Hepatocyte (in vitro differentiated cells): ENCODE measurements around the gene RAX. TPM values are rescaled to one million over a fixed set of nuclear protein-coding genes. Genes with fewer than 3 reads are reported as not detected.

Experiments
- DNase-seq: peaks from one replicate; pipeline ENCODE4 v3.0.0-alpha.2; 2016; ENCODE audit warnings: low spot score
- H2AFZ ChIP-seq: fragments of 200-600 bp; sonication (generic); 2 replicates; pipeline ENCODE4 v1.6.0; 2016; ENCODE audit warnings: antibody characterized with exemption, mild to moderate bottlenecking
- H3K27ac ChIP-seq: fragments of 200-600 bp; sonication (generic); 2 replicates; pipeline ENCODE4 v1.5.1; 2016; ENCODE audit warnings: mild to moderate bottlenecking
- H3K27me3 ChIP-seq: fragments of 200-600 bp; sonication (generic); 2 replicates; pipeline ENCODE4 v1.6.1; 2016
- H3K36me3 ChIP-seq: fragments of 200-600 bp; sonication (generic); replicated peaks from 2 replicates; pipeline ENCODE4 v1.5.1; 2016; ENCODE audit warnings: low read depth; ENCODE audit not compliant: insufficient read depth
- H3K4me1 ChIP-seq: fragments of 200-600 bp; sonication (generic); 2 replicates; pipeline ENCODE4 v1.5.1; 2016; ENCODE audit warnings: mild to moderate bottlenecking, moderate library complexity; ENCODE audit not compliant: insufficient read depth
- H3K4me2 ChIP-seq: fragments of 200-600 bp; sonication (generic); 2 replicates; pipeline ENCODE4 v1.6.0; 2016
- H3K4me3 ChIP-seq: fragments of 200-600 bp; sonication (generic); 2 replicates; pipeline ENCODE4 v1.5.1; 2016; ENCODE audit warnings: mild to moderate bottlenecking
- H3K79me2 ChIP-seq: fragments of 200-600 bp; sonication (generic); 2 replicates; pipeline ENCODE4 v1.6.0; 2017; ENCODE audit warnings: mild to moderate bottlenecking
- H3K9me2 ChIP-seq: fragments of 200-600 bp; sonication (generic); replicated peaks from 2 replicates; pipeline ENCODE4 v1.6.0; 2017; ENCODE audit warnings: mild to moderate bottlenecking; ENCODE audit not compliant: insufficient read depth
- H3K9me3 ChIP-seq: fragments of 200-600 bp; sonication (generic); 2 replicates; pipeline ENCODE4 v1.5.1; 2016; ENCODE audit warnings: low read depth, mild to moderate bottlenecking
- H4K20me1 ChIP-seq: fragments of 200-600 bp; sonication (generic); 2 replicates; pipeline ENCODE4 v1.6.0; 2016; ENCODE audit warnings: mild to moderate bottlenecking; ENCODE audit not compliant: insufficient read depth, poor library complexity, severe bottlenecking
- EZH2 ChIP-seq: fragments of 200-600 bp; sonication (generic); IDR thresholded peaks from 2 replicates; pipeline ENCODE4 v1.6.1; 2016; ENCODE audit warnings: antibody characterized with exemption, mild to moderate bottlenecking, borderline replicate concordance
- EZH2phosphoT487 ChIP-seq: fragments of 200-600 bp; sonication (generic); IDR thresholded peaks from one replicate; pipeline ENCODE4 v1.6.1; 2018; ENCODE audit warnings: antibody characterized with exemption, mild to moderate bottlenecking, low read depth, moderate library complexity; ENCODE audit not compliant: unreplicated experiment, severe bottlenecking
- WGBS: methylation state at CpG from one replicate; pipeline ENCODE4 v1.1.6; 2016; ENCODE audit warnings: low lambda C conversion rate; ENCODE audit errors: missing lambda C conversion rate; 5-methylcytosine and 5-hydroxymethylcytosine counted together
- polyA plus RNA-seq: library from polyadenylated mRNA; unstranded; fragments of >200 nt; fragmentation: Nextera tagmentation; extraction: Ambion mirVana; gene quantifications from 2 replicates; pipeline ENCODE4 v1.2.1, GENCODE V29; 2016
- total RNA-seq: library from RNA; depleted of rRNA; stranded (reverse); fragments of >200 nt; gene quantifications from 2 replicates; pipeline ENCODE4 v1.2.3, GENCODE V29; 2014
- TF ChIP-seq, protein P1 (sequence below): fragments of 200-600 bp; sonication (generic); IDR thresholded peaks from 2 replicates; pipeline ENCODE4 v1.5.1; 2016; ENCODE audit warnings: antibody characterized with exemption, mild to moderate bottlenecking; ENCODE audit not compliant: poor library complexity

RAX gene
- total and polyA plus RNA-seq, 2 experiments from 2014 or later: not detected

DNA sequence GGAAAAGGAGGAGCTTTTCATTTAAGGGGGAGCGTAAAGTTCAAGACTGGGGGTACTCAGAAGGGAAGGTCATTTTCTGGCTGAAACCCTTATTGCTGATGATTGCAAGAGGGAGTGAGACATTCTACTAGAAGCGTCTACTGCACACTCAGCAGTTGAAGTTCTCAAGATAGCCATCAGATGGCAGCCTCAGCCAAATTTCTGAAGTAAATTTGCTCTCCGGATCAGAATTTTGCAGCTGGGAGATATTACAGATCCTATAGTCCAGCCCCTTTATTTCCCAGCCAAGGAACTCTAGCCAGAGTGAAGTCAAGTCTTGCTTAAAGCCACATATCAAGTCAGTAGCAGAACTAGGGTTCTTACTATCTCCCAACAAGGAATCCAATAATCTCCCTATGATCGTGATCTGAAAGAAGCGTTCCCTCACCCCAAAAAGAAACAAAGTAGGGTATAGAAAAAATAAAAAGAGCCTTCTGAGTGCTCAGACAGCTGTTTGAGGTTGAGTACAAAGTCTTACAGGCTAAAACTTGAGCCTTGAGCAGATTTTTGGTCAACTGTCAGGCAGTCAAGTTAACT lies 24.0 kb downstream of the RAX start:
- Histone ChIP-seq H3K79me2 (no peaks in the 10 kb centered on the region), H4K20me1 (no peaks in the 10 kb centered on the region), H3K4me3 (no peak overlapping the region), H3K9me2 (no peaks in the 10 kb centered on the region), H3K4me1 (no peaks in the 10 kb centered on the region), H3K27ac (no peak overlapping the region), H3K36me3 (no peaks in the 10 kb centered on the region), H3K9me3 (no peaks in the 10 kb centered on the region), H3K4me2 (no peak overlapping the region), H2AFZ (no peak overlapping the region), H3K27me3 (peaks cover 49% of the 10 kb centered on the region)
- peak; percentile 81 for DNase-seq
- TF ChIP-seq EZH2phosphoT487 (no peak), EZH2 (no peak)
- TF ChIP-seq, protein P1, sequence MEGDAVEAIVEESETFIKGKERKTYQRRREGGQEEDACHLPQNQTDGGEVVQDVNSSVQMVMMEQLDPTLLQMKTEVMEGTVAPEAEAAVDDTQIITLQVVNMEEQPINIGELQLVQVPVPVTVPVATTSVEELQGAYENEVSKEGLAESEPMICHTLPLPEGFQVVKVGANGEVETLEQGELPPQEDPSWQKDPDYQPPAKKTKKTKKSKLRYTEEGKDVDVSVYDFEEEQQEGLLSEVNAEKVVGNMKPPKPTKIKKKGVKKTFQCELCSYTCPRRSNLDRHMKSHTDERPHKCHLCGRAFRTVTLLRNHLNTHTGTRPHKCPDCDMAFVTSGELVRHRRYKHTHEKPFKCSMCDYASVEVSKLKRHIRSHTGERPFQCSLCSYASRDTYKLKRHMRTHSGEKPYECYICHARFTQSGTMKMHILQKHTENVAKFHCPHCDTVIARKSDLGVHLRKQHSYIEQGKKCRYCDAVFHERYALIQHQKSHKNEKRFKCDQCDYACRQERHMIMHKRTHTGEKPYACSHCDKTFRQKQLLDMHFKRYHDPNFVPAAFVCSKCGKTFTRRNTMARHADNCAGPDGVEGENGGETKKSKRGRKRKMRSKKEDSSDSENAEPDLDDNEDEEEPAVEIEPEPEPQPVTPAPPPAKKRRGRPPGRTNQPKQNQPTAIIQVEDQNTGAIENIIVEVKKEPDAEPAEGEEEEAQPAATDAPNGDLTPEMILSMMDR: peak; percentile 84
- WGBS: 31% methylated on average over 5 of the region's 5 CpGs

DNA sequence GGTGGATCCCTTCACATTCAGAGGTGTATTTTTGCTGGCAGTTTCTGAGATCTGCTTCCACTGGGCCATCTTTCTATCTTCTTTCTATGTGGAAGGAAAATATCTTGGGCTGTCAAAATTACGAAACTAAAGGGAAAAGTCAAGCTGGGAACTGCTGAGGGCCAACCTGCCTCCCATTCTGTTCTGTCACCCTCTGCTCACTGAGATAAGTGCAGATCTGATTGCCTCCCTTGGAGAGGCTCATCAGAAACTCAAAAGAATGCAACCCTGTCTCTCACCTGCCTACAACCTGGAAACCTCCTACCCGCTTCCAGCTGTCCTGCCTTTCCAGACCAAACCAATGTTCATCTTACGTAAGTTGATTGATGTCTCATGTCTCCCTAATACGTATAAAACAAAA lies 26.5 kb downstream of the RAX start:
- peaks cover 55% of the 10 kb centered on the region for H3K27me3 ChIP-seq
- no peaks in the 10 kb centered on the region for H3K9me2 ChIP-seq
- no peak overlapping the region for H3K27ac ChIP-seq
- H3K79me2 ChIP-seq: no peaks in the 10 kb centered on the region
- WGBS: 42% methylated on average over 4 of the region's 4 CpGs
- H3K4me3 ChIP-seq: no peak overlapping the region
- DNase-seq: no peak
- no peak overlapping the region for H2AFZ ChIP-seq
- H3K36me3 ChIP-seq: no peaks in the 10 kb centered on the region
- TF ChIP-seq, protein P1: no peak
- TF ChIP-seq EZH2 (no peak), EZH2phosphoT487 (no peak)
- H4K20me1 ChIP-seq: no peaks in the 10 kb centered on the region
- H3K9me3 ChIP-seq: no peaks in the 10 kb centered on the region
- H3K4me1 ChIP-seq: no peaks in the 10 kb centered on the region
- no peak overlapping the region for H3K4me2 ChIP-seq

DNA sequence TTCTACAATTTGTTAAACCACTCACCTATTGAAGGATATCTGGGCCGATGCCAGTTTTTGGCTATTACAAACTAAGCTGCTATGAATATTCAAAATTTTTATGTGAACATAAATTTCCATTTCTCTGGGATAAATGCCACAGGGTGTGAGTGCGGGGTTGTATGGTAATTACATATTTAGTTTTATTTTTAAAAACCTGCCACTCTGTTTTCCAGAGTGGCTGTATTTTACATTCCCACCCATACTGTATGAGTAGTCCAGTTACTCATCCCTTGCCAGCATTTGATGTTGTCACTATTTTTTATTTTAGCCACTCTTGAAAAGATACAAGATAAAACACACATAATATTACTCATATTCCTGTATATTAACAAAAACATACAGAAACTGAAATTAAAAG lies 30.3 kb downstream of the RAX start:
- no peak overlapping the region for H3K4me2 ChIP-seq
- H3K27ac ChIP-seq: no peak overlapping the region
- H3K27me3 ChIP-seq: peaks cover 41% of the 10 kb centered on the region
- H2AFZ ChIP-seq: no peak overlapping the region
- no peaks in the 10 kb centered on the region for H3K9me3 ChIP-seq
- WGBS: 88% methylated on average over 2 of the region's 2 CpGs
- H3K4me3 ChIP-seq: no peak overlapping the region
- no peaks in the 10 kb centered on the region for H3K79me2 ChIP-seq
- no peaks in the 10 kb centered on the region for H4K20me1 ChIP-seq
- no peak for DNase-seq
- H3K9me2 ChIP-seq: no peaks in the 10 kb centered on the region
- TF ChIP-seq, protein P1: no peak
- TF ChIP-seq EZH2phosphoT487 (no peak), EZH2 (no peak)
- H3K36me3 ChIP-seq: no peaks in the 10 kb centered on the region
- no peaks in the 10 kb centered on the region for H3K4me1 ChIP-seq

DNA sequence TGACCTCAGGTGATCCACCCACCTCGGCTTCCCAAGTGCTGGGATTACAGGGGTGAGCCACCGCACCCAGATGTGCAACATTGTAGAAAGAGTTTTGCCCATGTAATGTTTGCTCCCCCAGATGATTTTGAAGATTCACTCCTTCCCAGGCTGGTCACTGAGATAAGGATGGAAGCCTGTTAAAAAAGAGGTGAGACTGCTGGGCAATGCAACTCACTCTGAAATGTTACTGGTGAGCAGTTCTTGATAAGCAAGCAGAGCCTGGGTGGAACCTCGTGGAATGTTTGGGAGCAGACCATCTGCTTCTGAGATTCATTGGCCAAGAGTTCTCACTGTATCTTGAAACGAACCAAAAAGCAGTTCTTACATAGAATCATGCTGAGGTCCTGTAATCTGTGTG lies 33.6 kb downstream of the RAX start:
- Histone ChIP-seq H3K4me1 (no peaks in the 10 kb centered on the region), H3K4me2 (no peak overlapping the region), H3K27ac (no peak overlapping the region), H3K27me3 (peaks cover 9% of the 10 kb centered on the region), H3K4me3 (no peak overlapping the region), H3K9me3 (no peaks in the 10 kb centered on the region), H2AFZ (no peak overlapping the region), H3K9me2 (no peaks in the 10 kb centered on the region), H4K20me1 (no peaks in the 10 kb centered on the region), H3K36me3 (no peaks in the 10 kb centered on the region), H3K79me2 (no peaks in the 10 kb centered on the region)
- TF ChIP-seq EZH2 (no peak), EZH2phosphoT487 (no peak)
- TF ChIP-seq, protein P1: no peak
- DNase-seq: no peak
- 81% methylated on average over 4 of the region's 4 CpGs for WGBS
